Activated CD4-positive, alpha-beta T cell treated with anti-CD3 and anti-CD28 coated beads for 4 hours (primary cell): ENCODE measurements around the gene STK24.
"Not testable (repeated sequence)": the region's sequence is repeated elsewhere in the genome, so short reads cannot be mapped to it uniquely, and the experiment has no call there.

Source experiments
- DNase-seq, 2 donors: peaks; one replicate each; pipeline ENCODE4 v3.0.0-alpha.2; 2020

STK24 gene

DNA sequence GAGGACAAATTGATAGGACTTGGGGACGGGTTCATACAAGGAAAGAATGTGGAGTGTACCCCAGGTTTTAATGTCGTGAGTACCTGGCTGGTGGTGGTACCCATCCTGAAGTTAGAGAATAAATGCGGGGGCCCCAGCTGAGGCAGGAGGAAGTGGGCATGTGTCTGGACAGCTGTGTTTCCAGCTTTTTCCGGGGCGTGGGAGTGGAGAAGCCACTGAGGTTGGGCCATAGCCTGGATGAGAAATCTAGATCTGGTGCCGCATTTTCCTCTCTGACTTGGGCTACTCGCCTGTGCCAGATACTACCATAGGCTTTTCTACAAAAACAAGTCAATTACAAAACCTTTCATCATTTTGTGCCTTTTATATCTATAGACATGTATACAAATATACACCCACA, 147.4 kb downstream of the STK24 start:
- no peak for DNase-seq

DNA sequence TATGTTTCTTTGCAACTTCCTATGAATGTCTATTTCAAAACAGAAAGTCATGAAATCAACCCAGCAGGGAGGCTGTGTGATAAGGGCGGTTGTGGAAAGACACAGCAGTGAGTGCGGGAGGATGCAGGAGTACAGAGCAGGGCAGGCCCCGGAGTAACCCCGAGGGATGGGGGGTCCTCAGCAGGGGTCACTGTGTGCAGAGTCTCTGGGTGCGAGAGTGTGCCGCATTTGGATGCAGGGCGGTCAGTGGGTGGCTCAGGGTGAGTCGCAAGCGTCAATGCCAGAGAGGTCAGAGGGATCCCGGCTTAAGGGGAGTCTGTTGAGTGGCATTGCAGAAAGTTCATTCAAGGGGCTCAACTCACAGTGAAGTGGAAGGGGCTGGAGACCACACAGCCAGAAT, 147.8 kb downstream of the STK24 start:
- no peak for DNase-seq

DNA sequence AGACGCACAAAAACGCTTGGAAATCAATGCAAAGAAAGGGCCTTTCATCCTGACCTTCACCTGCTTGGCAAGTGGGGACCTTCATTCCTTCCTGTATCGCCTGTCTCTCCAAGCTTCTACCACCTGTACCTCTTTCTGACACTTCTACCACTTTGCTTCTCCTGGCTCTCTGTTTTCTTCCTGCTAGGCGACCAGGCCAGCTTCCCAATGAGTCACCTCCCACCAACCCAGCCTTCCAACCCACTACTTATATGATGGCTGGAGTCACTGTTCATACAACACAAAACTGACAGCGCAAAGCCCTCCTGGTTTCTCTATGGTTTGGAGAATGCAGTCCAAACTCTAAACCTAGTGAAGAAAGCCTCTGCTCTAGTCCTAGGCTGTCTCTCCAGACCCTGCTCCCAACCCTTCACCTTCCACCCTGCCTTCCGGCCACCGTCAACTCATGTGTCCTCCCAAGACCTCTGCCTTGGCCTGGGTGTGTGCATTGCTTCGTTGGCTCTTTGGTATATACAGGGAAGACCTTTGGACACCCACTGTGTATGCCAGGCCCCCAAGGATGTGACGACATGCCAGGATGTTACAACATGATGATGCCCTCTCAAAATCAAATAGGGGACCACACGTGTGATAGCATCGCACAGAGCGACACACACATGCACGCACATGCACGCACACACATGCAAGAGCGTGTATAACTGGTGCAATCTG, 148.5 kb downstream of the STK24 start:
- DNase-seq: no peak

- DNase-seq: no peak
Measured at GRCh38 chr13:98427331-98427995, 149.4 kb downstream of the STK24 start.

DNA sequence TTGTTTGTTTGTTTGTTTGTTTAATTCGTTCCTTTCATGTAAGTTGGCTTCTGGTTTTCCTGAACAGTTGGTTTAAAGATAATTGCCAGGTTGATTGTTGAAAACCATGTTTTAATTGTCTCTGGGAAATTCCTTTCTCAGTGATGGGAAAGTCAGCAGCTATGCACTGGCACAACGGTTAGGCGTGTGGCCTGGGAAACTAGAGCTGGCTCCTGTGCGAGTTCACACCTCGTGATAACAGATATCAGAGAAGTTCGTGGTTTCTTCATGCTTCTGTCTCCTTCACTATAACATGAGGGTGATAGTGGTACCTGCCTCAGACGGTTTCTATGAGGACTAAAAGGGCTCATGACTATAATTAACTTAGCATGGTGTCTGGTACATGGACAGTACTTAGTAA, 153.5 kb downstream of the STK24 start:
- DNase-seq: no peak

DNA sequence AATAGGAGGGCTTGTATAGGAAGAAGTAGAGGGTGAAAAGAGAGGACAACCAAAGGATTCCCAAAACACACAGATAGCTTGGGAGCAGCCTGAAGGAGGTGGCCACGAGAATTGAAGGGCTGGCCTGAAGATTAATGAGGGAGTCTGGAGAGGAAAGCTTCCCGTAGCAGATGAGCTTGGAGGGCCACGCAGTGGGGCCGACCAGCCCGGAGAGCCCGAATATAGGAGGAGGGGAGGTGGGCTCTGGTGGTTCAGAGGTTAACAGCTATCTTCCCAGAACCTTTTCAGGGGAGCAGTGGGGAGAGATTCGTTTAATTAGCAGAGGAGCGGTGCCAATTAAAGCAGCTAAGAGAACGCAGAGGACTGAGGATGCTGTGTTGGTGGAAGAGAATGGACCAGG, 154.9 kb downstream of the STK24 start:
- no peak for DNase-seq

DNA sequence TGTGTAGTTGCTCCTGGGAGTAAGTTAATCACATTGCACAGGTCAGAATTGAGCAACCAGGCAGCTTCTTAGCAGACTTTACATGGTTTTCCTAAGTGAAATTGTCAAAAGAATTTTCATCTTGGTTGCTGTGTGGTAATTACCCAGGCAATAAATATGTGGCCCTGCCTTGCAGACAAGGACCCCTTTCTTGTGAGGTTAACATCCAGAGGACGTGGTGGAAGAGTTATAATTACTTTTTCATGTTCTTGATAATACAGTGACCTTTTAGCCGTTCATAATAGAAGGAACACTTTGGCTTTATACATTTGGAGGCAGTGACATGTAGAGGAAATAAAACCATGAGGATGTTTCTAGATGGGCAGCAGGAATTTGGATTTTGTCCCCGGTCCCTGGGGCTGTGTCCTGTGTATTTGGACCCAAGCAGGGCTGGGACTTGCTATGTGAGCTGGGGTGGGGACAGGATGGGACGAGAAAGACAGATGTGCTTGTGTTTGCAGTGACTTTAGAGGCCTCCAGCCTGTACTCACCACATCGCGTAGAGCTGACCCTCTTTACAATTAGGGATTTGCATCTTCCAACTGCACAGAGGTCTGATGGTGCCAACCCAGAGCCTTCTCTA, 156.2 kb downstream of the STK24 start:
- no peak for DNase-seq

DNA sequence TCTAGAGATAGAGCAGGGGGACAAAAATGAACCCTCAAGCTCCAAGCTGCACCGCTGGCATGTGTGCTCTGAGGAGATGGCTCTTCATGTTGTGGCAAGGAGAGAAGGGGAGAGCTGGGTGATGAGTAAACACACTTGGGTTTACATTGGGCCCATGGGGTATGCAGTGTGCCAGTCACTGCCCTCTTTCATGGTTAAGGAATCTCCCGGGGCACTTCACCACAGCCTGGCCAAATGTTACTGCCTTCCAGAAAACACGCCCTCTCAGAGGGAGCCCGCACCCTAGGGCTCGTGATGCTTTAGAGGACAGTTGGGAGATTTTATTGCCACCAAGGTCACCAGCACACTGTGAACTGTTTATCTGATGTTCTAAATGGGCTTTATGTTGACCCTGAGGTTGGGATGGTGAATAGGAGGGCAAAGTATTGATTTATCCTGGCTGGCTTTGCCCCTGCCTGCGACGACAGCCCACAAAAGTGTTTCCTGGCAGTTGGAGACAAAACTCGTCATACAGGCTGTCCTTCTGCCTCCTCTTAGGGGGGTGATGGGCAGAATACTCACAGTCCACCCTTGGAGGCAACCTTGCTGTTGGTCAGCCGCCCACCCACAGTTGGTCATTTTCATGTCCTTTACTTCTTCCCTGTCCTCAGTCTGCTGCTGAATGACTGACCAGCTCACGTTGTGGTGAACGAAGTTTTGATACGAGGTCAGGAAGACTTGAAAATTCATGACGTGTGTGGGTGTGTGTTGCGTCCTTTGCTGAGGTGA, 156.9 kb downstream of the STK24 start:
- no peak for DNase-seq

DNA sequence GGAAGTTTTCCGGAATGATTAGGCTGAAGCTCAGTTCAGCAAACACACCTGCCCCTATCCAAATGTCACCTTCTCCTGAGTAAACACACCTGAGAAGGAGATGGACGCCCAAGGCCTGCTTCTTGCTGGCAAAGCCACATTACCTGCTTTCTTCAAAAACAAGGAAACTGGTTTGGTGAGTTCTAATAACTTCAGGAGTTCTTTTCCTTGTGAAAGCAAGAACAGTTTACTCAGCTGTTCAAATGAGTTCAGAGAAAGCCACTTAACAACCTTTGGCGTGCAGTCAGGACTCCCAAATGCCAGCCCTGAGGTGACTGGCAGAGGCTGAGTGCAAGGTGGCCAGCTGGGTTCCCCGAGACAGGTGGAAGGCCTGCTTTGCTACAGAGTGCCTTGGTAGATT, 160.5 kb downstream of the STK24 start:
- no peak for DNase-seq

- DNase-seq: no peak
Measured at GRCh38 chr13:98415326-98416070, 161.4 kb downstream of the STK24 start.

- DNase-seq: no peak
Measured at GRCh38 chr13:98413796-98414195, 163.1 kb downstream of the STK24 start.

DNA sequence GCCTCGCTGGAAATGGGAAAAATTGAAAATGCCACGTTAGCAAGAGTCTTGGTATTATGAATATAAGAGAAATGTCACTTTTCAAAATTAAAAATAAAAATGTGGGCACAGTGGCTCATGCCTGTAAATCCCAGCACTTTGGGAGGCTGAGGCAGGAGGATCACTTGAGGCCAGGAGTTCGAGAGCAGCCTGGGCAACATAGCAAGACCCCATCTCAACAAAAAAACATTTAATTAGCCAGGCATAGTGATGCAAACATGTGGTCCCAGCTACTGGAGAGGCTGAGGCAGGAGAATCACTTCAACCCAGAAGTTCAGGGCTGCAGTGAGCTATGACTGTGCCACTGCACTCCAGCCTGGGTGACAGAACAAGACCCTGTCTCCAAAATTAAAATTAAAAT, 163.6 kb downstream of the STK24 start:
- DNase-seq: not testable (repeated sequence)

DNA sequence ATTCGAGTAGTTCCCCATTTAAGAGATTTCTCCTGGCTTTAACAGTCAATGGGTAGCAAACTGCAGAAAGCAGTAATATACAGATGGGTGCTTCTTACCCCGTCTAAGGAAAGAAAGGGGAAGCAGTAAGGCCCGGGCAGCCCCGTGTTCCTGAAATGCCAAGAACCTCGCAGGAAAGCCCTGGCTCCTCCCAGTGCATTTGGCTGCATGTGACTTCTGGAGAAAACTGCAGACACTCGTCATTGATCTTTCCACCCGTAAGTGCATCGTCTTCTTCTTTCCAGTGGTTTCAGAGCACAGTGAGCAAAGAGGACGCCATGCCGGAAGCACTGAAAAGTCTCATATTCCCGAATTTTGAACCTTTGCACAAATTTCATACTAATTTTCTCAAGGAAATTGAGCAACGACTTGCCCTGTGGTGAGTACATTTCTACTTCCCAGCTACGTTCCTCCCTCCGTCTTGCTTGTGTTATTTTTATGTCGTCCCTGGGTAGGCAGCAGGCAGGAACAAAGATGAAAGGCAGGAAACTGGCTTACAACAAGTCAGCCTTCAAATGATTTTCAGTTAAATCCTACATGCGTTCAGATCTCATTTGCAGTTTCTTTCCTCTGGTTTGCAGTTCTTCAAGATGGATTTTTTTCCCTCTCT, 165.2 kb downstream of the STK24 start:
- DNase-seq: no peak

- no peak for DNase-seq
Measured at GRCh38 chr13:98411013-98411412, 165.9 kb downstream of the STK24 start.

DNA sequence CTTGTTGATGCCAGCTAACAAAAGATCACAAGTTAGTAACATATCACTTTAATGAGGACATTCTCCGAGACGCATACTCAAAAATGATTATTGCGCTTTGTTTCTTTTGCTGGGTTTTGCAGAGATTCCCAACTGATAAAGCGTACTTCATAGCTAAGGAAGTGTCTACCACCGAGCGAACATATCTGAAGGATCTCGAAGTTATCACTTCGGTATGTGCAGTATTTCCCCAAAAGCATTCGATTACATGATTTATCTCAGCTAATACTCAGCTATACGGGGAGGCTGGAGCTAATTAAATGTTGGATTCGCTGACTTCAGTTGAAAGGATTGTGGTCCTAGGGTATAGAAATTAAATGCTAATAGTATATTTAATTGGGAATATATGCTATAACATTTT, 166.3 kb downstream of the STK24 start:
- no peak for DNase-seq

DNA sequence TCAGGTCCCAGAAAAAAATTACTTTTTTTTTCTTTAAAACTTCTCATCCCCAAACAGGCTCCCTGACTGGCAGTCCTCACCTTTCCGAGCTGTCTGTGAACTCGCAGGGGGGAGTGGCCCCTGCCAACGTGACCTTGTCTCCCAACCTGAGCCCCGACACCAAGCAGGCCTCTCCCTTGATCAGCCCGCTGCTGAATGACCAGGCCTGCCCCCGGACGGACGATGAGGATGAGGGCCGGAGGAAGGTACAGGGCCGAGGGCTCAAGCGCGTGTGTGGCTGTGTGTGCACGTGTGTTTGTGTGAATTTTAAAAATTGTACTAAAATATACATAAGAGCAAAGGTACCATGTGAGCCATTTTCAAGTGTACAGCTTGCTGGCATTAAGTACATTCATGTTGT, 167.6 kb downstream of the STK24 start:
- no peak for DNase-seq

DNA sequence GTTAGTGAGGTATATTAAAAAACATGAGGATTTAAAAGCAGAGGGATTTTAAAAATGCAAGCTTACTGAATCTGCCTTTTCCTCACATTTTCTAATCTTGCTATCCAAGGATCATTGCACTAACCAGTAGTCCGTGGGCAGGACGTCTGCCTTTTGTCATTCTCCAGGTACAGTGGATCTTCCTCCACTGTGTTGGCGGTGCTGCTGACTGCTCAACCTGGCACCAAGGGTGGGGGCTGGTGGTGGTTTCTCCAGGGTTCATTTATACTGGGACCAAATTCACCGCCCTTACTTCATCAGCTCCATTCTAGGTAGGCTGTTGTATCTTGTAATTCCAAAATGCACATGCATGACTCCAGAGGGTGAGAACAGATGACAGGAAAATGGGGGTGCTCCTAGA, 169.3 kb downstream of the STK24 start:
- DNase-seq: no peak

GRCh38 chr13:98406971-98407370, 169.9 kb downstream of the STK24 start:
- DNase-seq: no peak

GRCh38 chr13:98406427-98406826, 170.5 kb downstream of the STK24 start:
- no peak for DNase-seq

- no peak for DNase-seq
Measured at GRCh38 chr13:98405690-98406344, 171.1 kb downstream of the STK24 start.

- no peak for DNase-seq
Measured at GRCh38 chr13:98405107-98405571, 171.8 kb downstream of the STK24 start.

DNA sequence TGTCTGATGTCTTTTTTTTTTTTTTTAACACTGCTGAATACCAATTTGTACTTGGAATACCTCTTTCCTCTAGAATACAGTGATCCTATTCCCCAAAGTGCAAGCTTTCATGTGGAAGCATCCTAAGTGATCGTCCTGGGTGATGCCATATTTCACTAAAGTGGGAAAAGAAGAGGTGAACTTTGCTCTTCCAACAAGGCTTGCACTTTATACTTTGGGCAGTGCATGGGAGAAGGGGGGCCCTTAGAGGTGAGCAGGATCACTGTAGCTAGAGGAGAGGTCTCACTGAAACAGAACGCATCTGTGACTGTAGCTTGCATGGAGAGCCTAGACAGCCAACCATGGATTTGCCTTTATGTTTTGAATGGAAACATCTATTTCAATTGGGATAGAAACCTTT, 173.8 kb downstream of the STK24 start:
- DNase-seq: no peak
